HG02798 (cell line): ENCODE measurements around the gene TTLL7.

ENCODE experiments used
- ATAC-seq: cut with Tn5 transposase; IDR thresholded peaks from one replicate; pipeline ENCODE4 v1.9.1; 2021; ENCODE audit warnings: mild to moderate bottlenecking; ENCODE audit not compliant: unreplicated experiment, poor library complexity

The TTLL7 gene

DNA sequence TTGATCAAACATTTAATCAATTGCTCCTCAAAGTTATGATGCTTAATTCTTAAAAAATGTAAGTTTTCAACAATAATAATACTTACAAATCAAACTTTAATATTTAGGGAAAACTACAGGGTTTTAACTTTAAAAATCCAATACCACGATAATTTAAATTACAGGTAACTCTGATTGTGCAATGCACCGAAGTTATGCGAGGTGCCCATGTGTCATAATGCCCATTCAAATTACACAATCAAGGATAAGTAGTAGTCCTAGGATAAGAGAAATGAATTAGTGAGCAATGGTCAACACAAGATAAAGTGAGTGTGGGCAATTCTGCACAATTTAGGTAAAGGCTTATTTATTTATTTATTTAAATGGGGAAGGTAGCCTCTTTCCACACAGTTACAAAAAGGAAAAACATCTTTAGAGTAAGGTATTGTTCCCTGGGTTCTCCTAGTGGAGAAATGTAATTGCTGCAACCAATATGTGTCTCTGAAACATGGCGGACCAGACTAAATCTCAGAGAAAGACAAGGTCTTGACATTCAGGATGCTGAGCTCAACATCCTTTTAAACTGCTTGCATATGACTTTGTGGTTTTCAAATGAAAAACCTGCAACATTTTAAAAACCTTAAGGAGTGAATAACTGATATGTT lies 164.2 kb downstream of the TTLL7 start:
- ATAC-seq = no peak

DNA sequence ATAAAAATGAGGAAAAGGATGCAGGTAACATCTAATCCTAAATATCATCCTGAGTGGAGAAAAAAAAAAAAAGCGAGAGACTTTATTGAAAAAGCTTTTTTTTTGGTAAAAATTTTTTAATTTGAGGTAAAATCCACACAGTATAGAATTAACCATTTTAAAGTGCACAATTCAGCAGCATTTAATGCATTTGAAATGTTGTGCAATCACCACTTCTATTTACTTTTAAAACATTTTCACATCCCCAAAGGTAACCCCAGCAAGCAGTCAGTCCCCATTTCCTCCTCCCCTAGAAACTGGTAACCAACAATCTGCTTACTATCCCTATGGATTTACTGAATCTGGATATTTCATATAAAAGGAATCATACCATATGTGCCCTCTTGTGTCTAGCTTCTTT lies 166.7 kb downstream of the TTLL7 start:
- ATAC-seq = no peak

DNA sequence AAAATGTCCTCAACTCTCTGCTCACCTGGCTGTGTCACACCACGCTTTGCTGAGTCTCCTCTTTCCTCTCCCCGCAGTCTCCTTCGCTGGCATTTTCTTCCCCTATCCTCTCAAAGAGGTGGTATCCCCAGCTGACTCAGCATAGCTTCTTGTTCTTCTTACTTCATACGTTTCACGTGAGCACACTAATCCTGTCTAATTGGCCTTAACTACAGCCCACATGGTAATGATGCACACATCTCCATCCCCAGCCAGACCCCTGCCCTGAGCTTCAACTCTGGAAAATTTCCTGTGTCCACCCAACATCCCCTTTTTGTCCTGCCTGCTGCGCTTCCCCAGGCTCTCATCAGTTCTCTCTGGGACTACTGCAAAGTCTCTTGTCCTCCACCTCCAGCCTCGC lies 169.8 kb downstream of the TTLL7 start:
- no peak for ATAC-seq

DNA sequence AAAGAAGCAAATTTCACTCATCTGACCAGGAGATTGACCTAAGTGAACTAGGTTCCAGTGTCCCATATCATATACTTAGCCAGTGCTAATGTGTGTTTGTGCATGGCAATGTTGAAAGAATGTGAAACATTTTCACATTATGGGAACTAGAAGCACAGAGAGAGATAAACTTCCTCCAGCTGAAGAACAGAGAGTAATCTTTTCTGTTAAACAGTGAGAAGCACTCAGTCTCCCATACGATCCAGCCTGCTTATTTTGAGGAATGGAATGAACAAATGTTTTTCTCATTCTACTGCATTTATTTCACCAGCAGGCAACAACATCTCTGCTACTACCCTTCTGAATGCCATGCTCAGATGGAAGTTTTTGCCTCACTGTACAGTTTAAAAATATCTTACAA lies 170.5 kb downstream of the TTLL7 start:
- no peak for ATAC-seq

DNA sequence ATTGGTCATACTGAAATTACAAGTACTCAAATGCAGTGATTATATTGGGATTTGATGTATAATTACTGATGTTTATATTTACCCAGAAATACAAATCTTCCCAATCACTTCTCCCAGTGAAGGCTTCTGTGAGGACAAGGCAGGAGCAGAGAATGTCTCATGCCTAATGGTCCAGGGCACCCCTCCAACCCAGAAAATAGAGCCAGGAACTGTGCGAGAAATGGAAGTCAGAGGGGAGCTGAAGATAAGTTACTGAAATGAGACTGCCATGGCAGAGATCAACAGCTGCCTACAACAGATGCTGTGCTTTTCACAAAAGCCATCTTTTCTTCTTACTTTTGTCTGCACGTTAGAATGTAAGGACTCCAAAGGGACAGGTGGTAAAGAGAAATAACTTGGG lies 171.2 kb downstream of the TTLL7 start:
- ATAC-seq = no peak

DNA sequence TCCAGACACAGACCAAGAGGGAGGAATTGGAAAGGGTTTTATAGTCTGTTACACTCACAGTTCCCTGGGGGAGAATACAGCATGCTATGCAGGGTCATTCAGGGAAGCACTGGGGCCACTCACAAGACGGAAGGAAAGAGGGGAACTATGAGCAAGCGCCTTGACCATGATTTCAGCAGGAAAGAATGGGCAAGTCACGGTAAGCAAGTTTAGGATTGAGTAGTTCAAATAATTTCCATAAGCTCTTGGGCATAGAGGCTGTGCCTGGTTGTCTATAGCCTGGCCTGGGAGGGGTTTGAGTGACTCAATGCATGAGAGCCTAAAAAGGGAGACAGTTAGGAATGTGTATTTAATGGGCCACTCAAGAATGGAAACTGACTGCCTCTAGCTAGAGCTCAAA lies 176.7 kb downstream of the TTLL7 start:
- no peak for ATAC-seq

DNA sequence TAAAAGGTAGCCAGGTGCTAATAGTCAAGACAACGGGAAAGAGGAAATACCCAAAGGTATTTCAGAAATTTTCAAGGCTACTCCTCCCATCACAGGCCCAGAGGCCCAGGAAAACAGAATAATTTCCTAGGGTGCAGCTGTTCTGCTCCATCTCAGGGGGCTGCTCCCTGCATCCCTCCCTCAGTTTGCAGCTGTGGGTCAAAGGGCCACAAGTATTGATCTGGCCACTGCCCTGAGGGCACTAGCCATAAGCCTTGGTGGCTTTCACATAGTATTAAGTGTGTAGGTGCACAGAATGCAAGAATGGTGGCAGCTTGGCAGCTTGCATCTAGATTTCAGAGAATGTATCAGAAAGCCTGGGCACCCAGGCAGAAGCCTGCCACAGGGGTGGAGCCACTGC lies 179.5 kb downstream of the TTLL7 start:
- no peak for ATAC-seq

DNA sequence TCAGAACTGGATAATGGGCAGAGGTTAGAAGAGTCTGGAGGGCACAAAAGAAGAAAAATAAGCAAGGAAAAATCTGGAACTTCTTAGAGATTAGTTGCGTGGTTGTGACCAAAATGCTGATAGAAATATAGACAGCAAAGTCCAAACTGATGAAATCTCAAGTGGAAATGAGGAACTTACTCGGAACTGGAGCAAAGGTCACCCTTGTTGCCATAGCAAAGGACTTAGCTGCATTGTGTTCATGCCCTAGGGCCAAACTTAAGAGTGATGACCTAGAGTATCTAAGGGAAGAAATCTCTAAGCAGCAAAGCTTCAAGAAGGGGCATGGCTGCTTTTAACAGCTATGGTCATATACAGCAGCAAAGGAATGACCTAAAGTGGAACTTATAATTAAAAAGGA lies 180.0 kb downstream of the TTLL7 start:
- no peak for ATAC-seq

DNA sequence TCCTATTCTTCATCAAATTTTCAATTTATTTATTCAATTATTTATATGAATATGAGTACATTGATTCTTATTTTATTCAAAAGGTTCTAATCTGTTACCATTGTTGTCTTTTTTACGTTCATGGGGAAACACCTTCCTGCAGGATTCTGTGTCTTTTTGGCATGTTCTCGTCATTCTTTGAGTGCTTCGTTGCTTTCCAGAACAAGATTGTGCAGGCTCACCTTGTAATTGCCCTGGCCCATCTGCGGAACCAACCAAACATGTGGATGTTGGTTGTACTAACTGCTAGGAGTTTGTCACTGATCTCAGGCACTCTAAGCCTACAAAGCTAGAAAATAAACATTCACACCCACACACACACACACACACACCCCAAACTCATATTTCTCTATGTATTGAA lies 182.1 kb downstream of the TTLL7 start:
- ATAC-seq = no peak

DNA sequence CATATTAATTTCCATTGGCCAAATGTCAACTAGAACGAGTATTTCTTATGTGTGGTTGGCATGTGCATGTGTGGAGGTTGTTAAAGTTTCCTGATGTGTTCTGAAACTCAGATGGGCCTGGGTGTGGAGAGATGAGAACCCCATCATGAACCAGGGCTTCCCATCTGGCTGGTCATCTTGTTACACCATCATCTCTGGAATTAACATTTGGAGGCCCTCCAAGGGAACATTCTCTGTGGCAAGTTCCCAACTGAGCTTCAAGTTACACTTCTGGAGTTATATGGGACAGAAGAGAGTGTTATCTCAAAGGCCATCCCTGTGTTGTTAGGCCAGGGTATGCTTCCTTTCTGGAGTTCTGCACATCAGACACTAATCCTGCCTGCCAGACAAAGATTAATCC lies 183.6 kb downstream of the TTLL7 start:
- ATAC-seq = no peak
